ENCODE results near the gene HOXD9. TPM values are rescaled to one million over a fixed set of nuclear protein-coding genes. Genes with fewer than 3 reads are reported as not detected.

HOXD9 gene
- polyA plus RNA-seq, 1 experiment, result 1.8 TPM

GRCh38 chr2:176117162-176117822, 5.2 kb upstream of the HOXD9 start:
- Histone ChIP-seq H3K27me3 (ENCODE audit: control insufficient read depth, insufficient read depth, low read length) (peaks cover 1% of the 10 kb centered on the region; the same call in 1 of the 2 replicates), H3K4me3 (ENCODE audit: low read depth, low read length) (no peak overlapping the region), H3K36me3 (ENCODE audit: control insufficient read depth, insufficient read depth, low read length) (peaks cover 2% of the 10 kb centered on the region; the same call in 1 of the 2 replicates)
- no peak for TF ChIP-seq CTCF (IDR thresholded peaks at IDR 0.05; ENCODE audit: insufficient read depth, low read depth, low read length)
- ChIA-PET CTCF (interaction anchor here (3.0 kb wide), 1 partner anchor 9 kb away, joined by 11 read pairs; no protein-coding TSS in a partner anchor), POLR2A (no interaction called here)
- no peak for DNase-seq (ENCODE audit: low read depth)

- TF ChIP-seq CTCF (IDR thresholded peaks at IDR 0.05; ENCODE audit: insufficient read depth, low read depth, low read length), result no peak
- ChIA-PET CTCF (interaction anchor here (3.0 kb wide), 1 partner anchor 9 kb away, joined by 11 read pairs; no protein-coding TSS in a partner anchor), POLR2A (no interaction called here)
- Histone ChIP-seq H3K36me3 (ENCODE audit: control insufficient read depth, insufficient read depth, low read length) (peaks cover 2% of the 10 kb centered on the region; the same call in 1 of the 2 replicates), H3K27me3 (ENCODE audit: control insufficient read depth, insufficient read depth, low read length) (peaks cover 1% of the 10 kb centered on the region; the same call in 1 of the 2 replicates), H3K4me3 (ENCODE audit: low read depth, low read length) (no peak overlapping the region)
- no peak for DNase-seq (ENCODE audit: low read depth)
Observed at GRCh38 chr2:176117823-176118371, 4.6 kb upstream of the HOXD9 start.

GRCh38 chr2:176118601-176119339, 3.7 kb upstream of the HOXD9 start:
- POLR2A ChIA-PET, result no interaction called here
- TF ChIP-seq CTCF (IDR thresholded peaks at IDR 0.05; ENCODE audit: insufficient read depth, low read depth, low read length), result peak; percentile 26; the same call in 1 of the 2 replicates
- no peak for DNase-seq (ENCODE audit: low read depth)
- Histone ChIP-seq H3K36me3 (ENCODE audit: control insufficient read depth, insufficient read depth, low read length) (peaks cover 2% of the 10 kb centered on the region; the same call in 1 of the 2 replicates), H3K27me3 (ENCODE audit: control insufficient read depth, insufficient read depth, low read length) (peaks cover 3% of the 10 kb centered on the region), H3K4me3 (ENCODE audit: low read depth, low read length) (no peak overlapping the region)
- CTCF ChIA-PET, result no interaction called here

- POLR2A ChIA-PET, result no interaction called here
- Histone ChIP-seq H3K36me3 (ENCODE audit: control insufficient read depth, insufficient read depth, low read length) (peaks cover 2% of the 10 kb centered on the region; the same call in 1 of the 2 replicates), H3K27me3 (ENCODE audit: control insufficient read depth, insufficient read depth, low read length) (peaks cover 3% of the 10 kb centered on the region), H3K4me3 (ENCODE audit: low read depth, low read length) (no peak overlapping the region)
- TF ChIP-seq CTCF (IDR thresholded peaks at IDR 0.05; ENCODE audit: insufficient read depth, low read depth, low read length), result no peak
- DNase-seq (ENCODE audit: low read depth), result no peak
- CTCF ChIA-PET, result interaction anchor here (0.7 to 1.8 kb wide), 3 partner anchors 10 to 544 kb away, joined by 3 to 5 read pairs (median 3); no protein-coding TSS in a partner anchor
Observed at GRCh38 chr2:176120364-176121189, 1.9 kb upstream of the HOXD9 start.

Measured in BJ (cell line).